HFFc6 (cell line): ENCODE results near the gene PPP1R9A. TPM values are rescaled to one million over a fixed set of nuclear protein-coding genes. Genes with fewer than 3 reads are reported as not detected.
A peak's percentile ranks its signal among the peaks of the same experiment; 100 is the strongest.

Experiments used
- DNase-seq: peaks from one replicate; pipeline ENCODE4 v3.0.0-alpha.2; 2018
- H3K27ac Mint-ChIP-seq: 2 replicates; pipeline ENCODE4 v1.8.0; 2020; ENCODE audit warnings: mild to moderate bottlenecking, mixed read lengths
- H3K27me3 Mint-ChIP-seq: 2 replicates; pipeline ENCODE4 v1.8.0; 2021; ENCODE audit warnings: mild to moderate bottlenecking, moderate library complexity, mixed read lengths; ENCODE audit not compliant: insufficient read depth
- H3K36me3 Mint-ChIP-seq: 2 replicates; pipeline ENCODE4 v1.8.0; 2021; ENCODE audit warnings: low read depth, mixed read lengths
- H3K4me1 Mint-ChIP-seq: 2 replicates; pipeline ENCODE4 v1.8.0; 2020; ENCODE audit warnings: low read depth, mixed read lengths
- H3K4me3 Mint-ChIP-seq: 2 replicates; pipeline ENCODE4 v1.8.0; 2020; ENCODE audit warnings: mild to moderate bottlenecking, moderate library complexity, mixed read lengths
- H3K9me3 Mint-ChIP-seq: 2 replicates; pipeline ENCODE4 v1.8.0; 2020; ENCODE audit warnings: mild to moderate bottlenecking, mixed read lengths
- CTCF ChIP-seq: fragments of 200-600 bp; sonication (generic); IDR thresholded peaks from 2 replicates; pipeline ENCODE4 v1.5.0; 2021; ENCODE audit warnings: antibody characterized with exemption, mild to moderate bottlenecking
- total RNA-seq, 6 experiments: library from RNA; stranded (reverse); fragmentation: NEBNext Ultra II Directional; extraction: Animal tissue kit (Norgen Biotek cat#: 25700); gene quantifications; 2 replicates in 1 of 6; 3 replicates in 5 of 6; pipeline ENCODE4 v1.2.3, GENCODE V29; 2021

Gene PPP1R9A
- total RNA-seq, 6 experiments from 2014 or later, result not detected

- Mint-ChIP-seq H3K4me1 (no peaks in the 10 kb centered on the region), H3K27ac (no peak within 1 kb of the TSS), H3K4me3 (no peak within 1 kb of the TSS), H3K36me3 (no peaks in the 10 kb centered on the region), H3K27me3 (no peaks in the 10 kb centered on the region), H3K9me3 (no peaks in the 10 kb centered on the region; the same call in 1 of the 2 replicates)
- no peak for DNase-seq
- TF ChIP-seq CTCF, result no peak
Observed at GRCh38 chr7:95324431-95324830, 417.0 kb downstream of the PPP1R9A start, which contains the start of gene PON1. PON1 (minus strand) TSS chr7:95324532; CDS start chr7:95324475, 57 bp downstream.

- H3K4me3 Mint-ChIP-seq, result no peak overlapping the region
- no peaks in the 10 kb centered on the region for H3K4me1 Mint-ChIP-seq
- no peak for TF ChIP-seq CTCF
- no peaks in the 10 kb centered on the region for H3K27me3 Mint-ChIP-seq
- H3K9me3 Mint-ChIP-seq, result no peaks in the 10 kb centered on the region; the same call in 1 of the 2 replicates
- H3K27ac Mint-ChIP-seq, result no peak overlapping the region
- no peak for DNase-seq
- H3K36me3 Mint-ChIP-seq, result no peaks in the 10 kb centered on the region
Observed at GRCh38 chr7:95327356-95327755, 420.0 kb downstream of the PPP1R9A start.

DNA sequence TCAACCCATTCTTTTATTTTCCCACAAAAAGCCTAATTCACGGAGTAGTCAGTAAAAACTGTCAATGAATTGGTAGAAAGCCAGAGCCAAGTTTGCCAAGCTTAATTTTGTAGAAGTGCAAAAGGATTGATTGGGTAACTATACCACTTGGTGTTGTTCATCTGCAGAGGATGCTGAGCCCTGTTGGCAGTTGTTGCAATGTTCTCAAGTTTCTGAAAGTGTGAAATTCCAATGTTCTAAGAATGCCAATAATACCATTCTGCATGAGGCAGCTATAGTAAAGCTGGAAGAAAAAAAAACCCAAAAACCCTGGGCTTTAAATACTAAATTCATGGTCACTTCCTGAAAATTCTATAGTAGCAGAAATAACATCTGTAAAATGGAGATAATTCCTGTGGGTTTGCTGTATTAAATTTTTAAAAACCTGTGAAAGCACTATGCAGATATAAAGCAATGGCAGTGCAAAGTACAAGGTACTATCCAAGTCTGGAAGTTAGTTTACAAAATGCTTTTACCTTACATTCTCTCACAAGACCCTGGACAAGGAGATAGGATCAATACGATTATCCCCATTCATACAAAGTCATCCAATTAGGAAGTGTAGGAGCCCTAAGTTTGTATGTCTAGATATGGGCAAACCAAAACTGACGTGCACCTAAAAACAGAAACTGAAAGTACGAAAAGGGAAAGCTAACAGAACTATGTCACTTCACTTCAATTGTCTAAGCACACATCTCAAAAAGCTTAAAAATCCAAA lies 423.0 kb downstream of the PPP1R9A start:
- no peak for TF ChIP-seq CTCF
- H3K27me3 Mint-ChIP-seq, result no peaks in the 10 kb centered on the region
- no peaks in the 10 kb centered on the region; the same call in 1 of the 2 replicates for H3K4me1 Mint-ChIP-seq
- no peaks in the 10 kb centered on the region for H3K36me3 Mint-ChIP-seq
- no peak for DNase-seq
- H3K9me3 Mint-ChIP-seq, result no peaks in the 10 kb centered on the region
- peak overlapping the region; percentile 71; the same call in 1 of the 2 replicates for H3K4me3 Mint-ChIP-seq
- no peak overlapping the region for H3K27ac Mint-ChIP-seq

- TF ChIP-seq CTCF, result no peak
- Mint-ChIP-seq H3K27ac (no peak overlapping the region), H3K4me3 (peak overlapping the region; percentile 71; the same call in 1 of the 2 replicates), H3K4me1 (no peaks in the 10 kb centered on the region; the same call in 1 of the 2 replicates), H3K9me3 (no peaks in the 10 kb centered on the region), H3K27me3 (no peaks in the 10 kb centered on the region), H3K36me3 (no peaks in the 10 kb centered on the region)
- DNase-seq, result no peak
Observed at GRCh38 chr7:95330961-95331337, 423.6 kb downstream of the PPP1R9A start.

DNA sequence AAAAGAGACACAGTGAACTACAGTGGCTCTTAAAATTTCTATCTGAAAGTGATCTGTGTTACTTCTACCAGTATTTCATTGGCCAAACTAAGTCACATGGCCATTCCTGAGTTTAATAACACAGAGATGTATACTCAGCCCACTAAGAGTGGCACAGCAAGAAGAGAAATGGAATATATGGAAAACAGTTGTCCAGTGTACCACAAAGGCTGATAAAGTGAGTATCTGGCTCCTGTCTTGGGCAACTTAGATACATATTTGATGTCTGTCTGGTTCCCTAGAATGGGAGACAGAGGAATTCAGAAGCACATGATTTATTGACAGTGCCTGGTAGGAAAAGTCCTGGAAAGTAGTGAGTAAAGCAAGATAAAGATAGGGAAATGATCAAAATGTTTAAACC lies 427.1 kb downstream of the PPP1R9A start:
- H3K9me3 Mint-ChIP-seq, result no peaks in the 10 kb centered on the region
- no peak overlapping the region for H3K4me3 Mint-ChIP-seq
- H3K4me1 Mint-ChIP-seq, result no peaks in the 10 kb centered on the region; the same call in 1 of the 2 replicates
- peaks cover 2% of the 10 kb centered on the region; the same call in 1 of the 2 replicates for H3K27me3 Mint-ChIP-seq
- H3K36me3 Mint-ChIP-seq, result no peaks in the 10 kb centered on the region
- TF ChIP-seq CTCF, result no peak
- H3K27ac Mint-ChIP-seq, result no peak overlapping the region
- no peak for DNase-seq
